ENCODE data around the gene ADIG.
"Not testable (repeated sequence)": the region's sequence is repeated elsewhere in the genome, so short reads cannot be mapped to it uniquely, and the experiment has no call there.

ADIG gene

GRCh38 chr20:38566036-38566598 lies 14.9 kb upstream of the ADIG start:
- no peak overlapping the region for H3K4me3 ChIP-seq (ENCODE audit: low read depth, low read length)
- DNase-seq (ENCODE audit: low read depth), result no peak

GRCh38 chr20:38569747-38570525 lies 11.1 kb upstream of the ADIG start:
- no peak overlapping the region for H3K4me3 ChIP-seq (ENCODE audit: low read depth, low read length)
- DNase-seq (ENCODE audit: low read depth), result no peak

GRCh38 chr20:38573413-38573812 lies 7.6 kb upstream of the ADIG start:
- H3K4me3 ChIP-seq (ENCODE audit: low read depth, low read length), result no peak overlapping the region
- DNase-seq (ENCODE audit: low read depth), result peak; percentile 0

- no peak for DNase-seq (ENCODE audit: low read depth)
- H3K4me3 ChIP-seq (ENCODE audit: low read depth, low read length), result no peak overlapping the region
These were observed 1.6 kb upstream of the ADIG start for GRCh38 chr20:38579219-38579910.

GRCh38 chr20:38579921-38580320 lies 1.1 kb upstream of the ADIG start:
- no peak for DNase-seq (ENCODE audit: low read depth)
- H3K4me3 ChIP-seq (ENCODE audit: low read depth, low read length), result no peak overlapping the region

GRCh38 chr20:38581830-38582358 lies 897 bp downstream of the ADIG start:
- H3K4me3 ChIP-seq (ENCODE audit: low read depth, low read length), result no peak overlapping the region
- DNase-seq (ENCODE audit: low read depth), result no peak

GRCh38 chr20:38583306-38583705 lies 2.3 kb downstream of the ADIG start:
- no peak overlapping the region for H3K4me3 ChIP-seq (ENCODE audit: low read depth, low read length)
- no peak for DNase-seq (ENCODE audit: low read depth)

- no peak overlapping the region for H3K4me3 ChIP-seq (ENCODE audit: low read depth, low read length)
- no peak for DNase-seq (ENCODE audit: low read depth)
These were observed 3.2 kb downstream of the ADIG start for GRCh38 chr20:38584099-38584763.

GRCh38 chr20:38585404-38586180 lies 4.6 kb downstream of the ADIG start:
- no peak for DNase-seq (ENCODE audit: low read depth)
- H3K4me3 ChIP-seq (ENCODE audit: low read depth, low read length), result no peak overlapping the region

GRCh38 chr20:38586181-38586525 lies 5.2 kb downstream of the ADIG start:
- H3K4me3 ChIP-seq (ENCODE audit: low read depth, low read length), result no peak overlapping the region
- DNase-seq (ENCODE audit: low read depth), result no peak

- DNase-seq (ENCODE audit: low read depth), result no peak
- no peak overlapping the region for H3K4me3 ChIP-seq (ENCODE audit: low read depth, low read length)
These were observed 7.3 kb downstream of the ADIG start for GRCh38 chr20:38588303-38588702.

- H3K4me3 ChIP-seq (ENCODE audit: low read depth, low read length), result no peak overlapping the region
- DNase-seq (ENCODE audit: low read depth), result no peak
These were observed 8.4 kb downstream of the ADIG start for GRCh38 chr20:38589351-38589750.

- no peak overlapping the region for H3K4me3 ChIP-seq (ENCODE audit: low read depth, low read length)
- no peak for DNase-seq (ENCODE audit: low read depth)
These were observed 9.1 kb downstream of the ADIG start for GRCh38 chr20:38589967-38590675.

GRCh38 chr20:38590676-38591473 lies 9.9 kb downstream of the ADIG start:
- no peak for DNase-seq (ENCODE audit: low read depth)
- no peak overlapping the region for H3K4me3 ChIP-seq (ENCODE audit: low read depth, low read length)

GRCh38 chr20:38591474-38592410 lies 10.7 kb downstream of the ADIG start:
- no peak overlapping the region for H3K4me3 ChIP-seq (ENCODE audit: low read depth, low read length)
- no peak for DNase-seq (ENCODE audit: low read depth)

- DNase-seq (ENCODE audit: low read depth); H3K4me3 ChIP-seq (ENCODE audit: low read depth, low read length): not testable (repeated sequence)
These were observed 11.4 kb downstream of the ADIG start for GRCh38 chr20:38592411-38592790.

GRCh38 chr20:38594281-38594680 lies 13.3 kb downstream of the ADIG start:
- H3K4me3 ChIP-seq (ENCODE audit: low read depth, low read length); DNase-seq (ENCODE audit: low read depth): not testable (repeated sequence)

Data from skeletal muscle cell (primary cell).